Stimulated activated CD4-positive, alpha-beta T cell treated with anti-CD3 and anti-CD28 coated beads, Interleukin-1b, Interleukin-23, amount 100 ng/mL, for 24 hours (primary cell): ENCODE results near the gene TBATA.

Experiments
- DNase-seq, 4 experiments: peaks; one replicate each; pipeline ENCODE4 v3.0.0-alpha.2; 2020; ENCODE audit warnings: low read depth in 4 of 4, low spot score in 1 of 4

Gene TBATA

DNA sequence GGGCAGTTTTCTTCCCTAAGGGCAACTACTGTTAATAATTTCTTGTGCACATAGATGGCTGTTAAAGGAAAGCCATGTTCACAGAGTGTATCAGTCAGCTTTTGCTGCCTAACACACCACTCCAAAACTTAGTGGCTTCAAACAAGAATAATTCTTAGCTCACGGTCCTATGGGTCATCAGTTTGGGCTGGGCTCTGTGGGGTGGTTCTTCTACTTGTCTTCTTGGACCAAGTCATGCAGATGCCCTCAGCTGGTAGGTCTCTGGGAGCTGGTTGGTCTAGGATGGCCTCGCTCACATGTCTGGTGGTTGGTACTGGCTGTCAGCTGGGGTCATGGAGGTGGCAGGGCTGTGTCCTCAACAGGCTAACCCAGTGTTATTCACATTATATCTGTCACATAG lies 39.6 kb downstream of the TBATA start:
- no peak for DNase-seq

DNA sequence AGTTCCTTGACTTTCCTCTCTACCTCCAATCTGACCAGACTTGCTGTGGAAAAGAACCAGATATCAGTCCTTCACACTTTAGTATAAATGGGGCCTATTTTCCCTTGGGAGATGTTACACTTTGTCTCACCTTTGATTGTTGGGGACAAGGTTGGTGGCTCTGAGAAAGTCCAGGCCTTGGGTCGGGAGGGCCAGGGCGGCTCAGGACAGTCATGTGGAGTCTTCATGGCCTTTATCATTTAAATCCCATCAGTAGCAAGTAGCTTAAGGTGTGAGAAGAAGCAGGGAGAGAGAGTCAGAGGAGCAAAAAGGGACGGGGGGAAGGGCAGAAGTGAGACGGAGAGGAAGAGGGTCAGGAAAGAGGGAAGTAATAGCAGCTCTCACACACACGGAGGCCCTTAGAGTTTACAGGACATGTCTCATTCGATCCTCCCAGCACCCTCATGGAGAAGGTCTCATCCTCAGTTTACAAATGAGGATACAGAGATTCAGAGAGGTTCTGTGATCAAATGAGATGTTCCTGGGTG lies 40.5 kb downstream of the TBATA start:
- no peak for DNase-seq

DNA sequence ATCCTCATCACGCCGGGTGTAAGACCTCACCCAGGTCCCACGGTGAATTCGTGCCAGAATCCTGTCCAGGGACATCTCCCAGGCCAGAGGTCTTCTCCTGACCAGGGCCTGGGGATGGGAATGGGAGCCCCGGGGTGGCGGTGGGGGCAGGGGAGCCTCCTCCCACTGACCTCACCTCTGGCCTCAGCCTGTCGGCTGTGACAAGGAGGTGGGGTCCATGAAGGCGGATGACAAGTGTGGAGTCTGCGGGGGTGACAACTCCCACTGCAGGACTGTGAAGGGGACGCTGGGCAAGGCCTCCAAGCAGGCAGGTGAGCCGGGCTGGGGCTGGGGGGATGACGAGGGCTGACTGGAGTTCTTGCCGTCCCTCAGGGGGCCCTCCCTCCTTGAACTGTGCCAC lies 41.3 kb downstream of the TBATA start:
- DNase-seq: no peak

DNA sequence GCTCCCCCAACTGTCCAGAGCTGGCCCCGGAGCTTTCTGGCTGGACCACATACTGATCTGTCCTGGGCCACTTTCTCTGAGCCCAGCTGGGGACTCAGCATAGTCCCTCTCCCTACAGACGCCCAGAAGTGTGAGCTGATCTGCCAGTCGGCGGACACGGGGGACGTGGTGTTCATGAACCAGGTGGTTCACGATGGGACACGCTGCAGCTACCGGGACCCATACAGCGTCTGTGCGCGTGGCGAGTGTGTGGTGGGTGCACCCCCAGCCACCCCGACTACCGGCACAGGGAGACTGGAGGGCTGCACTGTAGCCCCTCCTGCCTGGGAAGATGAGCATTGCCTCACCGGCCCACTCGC lies 41.8 kb downstream of the TBATA start:
- DNase-seq: no peak

DNA sequence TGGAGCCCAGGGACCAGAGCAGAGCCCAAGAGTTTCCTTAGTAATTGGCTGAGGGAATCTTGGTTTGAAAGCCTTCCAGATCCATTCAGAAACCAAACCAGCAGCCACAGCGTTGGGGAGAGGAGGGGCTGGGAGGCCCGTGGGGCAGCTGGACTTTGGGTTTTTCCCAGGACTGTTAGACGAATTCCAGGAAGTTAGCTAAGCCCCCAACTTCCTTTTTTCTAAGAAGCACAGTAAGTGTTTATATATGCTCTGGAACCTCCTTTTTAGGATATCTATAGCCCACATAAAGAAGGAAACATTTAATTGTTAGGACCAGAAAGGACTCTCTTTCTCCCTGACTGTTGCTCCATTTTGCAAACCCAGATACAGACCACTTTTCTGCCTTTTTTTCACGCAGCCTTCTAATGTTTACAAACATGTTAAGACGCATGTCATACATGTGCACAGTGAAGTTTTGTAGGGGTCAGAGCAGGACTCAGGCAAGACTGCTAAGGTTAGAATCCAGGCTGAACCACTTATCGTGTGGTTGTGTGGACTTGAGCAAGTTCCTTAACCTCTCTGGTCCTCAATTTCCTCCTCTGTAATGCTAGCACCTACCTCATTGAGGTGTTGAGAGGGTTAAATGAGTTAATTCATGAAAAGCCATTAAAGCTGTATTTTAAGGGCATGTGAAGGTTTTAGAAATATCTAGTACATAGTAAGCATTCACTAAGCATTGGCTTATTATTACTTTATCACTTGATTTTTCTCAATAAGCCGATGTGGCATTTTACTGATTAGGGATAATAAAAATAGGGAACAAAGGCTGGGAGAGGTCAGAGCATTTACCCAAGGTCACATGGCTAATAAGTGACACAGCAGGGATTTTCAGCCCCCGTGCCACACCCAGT lies 42.4 kb downstream of the TBATA start:
- no peak for DNase-seq

DNA sequence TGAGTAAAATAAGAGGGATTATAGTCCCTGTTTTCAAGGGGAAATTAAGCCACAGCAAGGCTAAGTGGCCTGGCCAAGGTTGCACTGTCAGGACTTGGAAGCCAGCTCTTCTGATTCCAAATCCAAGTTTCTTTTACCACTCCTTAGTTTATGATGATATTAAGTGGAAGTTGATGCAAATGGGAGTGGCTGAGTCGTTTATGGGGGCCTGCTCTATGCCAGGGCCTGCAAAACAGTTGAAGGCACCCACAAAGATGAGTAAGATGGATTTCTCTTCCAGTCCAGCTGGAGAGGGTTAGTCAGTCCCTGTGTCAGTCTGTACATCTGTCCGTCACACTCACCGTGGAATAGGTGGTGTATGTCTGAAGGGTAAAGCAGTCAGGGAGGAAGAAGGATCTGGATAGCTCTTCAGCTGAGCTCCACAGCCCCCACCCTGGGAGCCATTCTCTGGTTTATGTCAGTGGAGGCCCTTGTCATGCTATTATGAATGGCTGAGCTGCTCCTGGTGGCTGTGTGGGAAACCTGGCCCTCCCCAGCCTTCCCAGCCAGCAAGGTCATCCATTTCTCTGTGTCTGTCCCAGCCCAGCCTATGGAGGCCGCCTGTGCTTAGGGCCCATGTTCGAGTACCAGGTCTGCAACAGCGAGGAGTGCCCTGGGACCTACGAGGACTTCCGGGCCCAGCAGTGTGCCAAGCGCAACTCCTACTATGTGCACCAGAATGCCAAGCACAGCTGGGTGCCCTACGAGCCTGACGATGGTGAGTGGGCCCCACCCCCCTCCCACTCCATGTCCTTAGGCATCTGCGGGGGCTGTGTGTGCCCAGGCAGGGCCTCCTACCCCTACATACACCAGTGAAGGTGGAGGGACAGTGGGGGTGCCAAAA lies 44.5 kb downstream of the TBATA start:
- DNase-seq: no peak

DNA sequence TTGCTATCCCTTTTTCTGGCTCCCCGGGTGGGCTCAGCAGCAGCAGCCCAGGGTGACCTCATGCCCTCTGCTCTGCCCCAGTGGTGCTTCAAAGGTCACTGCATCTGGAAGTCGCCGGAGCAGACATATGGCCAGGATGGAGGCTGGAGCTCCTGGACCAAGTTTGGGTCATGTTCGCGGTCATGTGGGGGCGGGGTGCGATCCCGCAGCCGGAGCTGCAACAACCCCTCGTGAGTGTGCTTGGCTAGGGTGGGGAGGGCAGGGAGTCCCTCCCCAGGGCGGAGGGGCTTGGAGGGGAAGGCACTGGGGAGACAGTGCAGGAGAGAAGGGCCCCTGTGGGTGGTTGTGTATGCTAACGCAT lies 46.4 kb downstream of the TBATA start:
- DNase-seq: no peak

DNA sequence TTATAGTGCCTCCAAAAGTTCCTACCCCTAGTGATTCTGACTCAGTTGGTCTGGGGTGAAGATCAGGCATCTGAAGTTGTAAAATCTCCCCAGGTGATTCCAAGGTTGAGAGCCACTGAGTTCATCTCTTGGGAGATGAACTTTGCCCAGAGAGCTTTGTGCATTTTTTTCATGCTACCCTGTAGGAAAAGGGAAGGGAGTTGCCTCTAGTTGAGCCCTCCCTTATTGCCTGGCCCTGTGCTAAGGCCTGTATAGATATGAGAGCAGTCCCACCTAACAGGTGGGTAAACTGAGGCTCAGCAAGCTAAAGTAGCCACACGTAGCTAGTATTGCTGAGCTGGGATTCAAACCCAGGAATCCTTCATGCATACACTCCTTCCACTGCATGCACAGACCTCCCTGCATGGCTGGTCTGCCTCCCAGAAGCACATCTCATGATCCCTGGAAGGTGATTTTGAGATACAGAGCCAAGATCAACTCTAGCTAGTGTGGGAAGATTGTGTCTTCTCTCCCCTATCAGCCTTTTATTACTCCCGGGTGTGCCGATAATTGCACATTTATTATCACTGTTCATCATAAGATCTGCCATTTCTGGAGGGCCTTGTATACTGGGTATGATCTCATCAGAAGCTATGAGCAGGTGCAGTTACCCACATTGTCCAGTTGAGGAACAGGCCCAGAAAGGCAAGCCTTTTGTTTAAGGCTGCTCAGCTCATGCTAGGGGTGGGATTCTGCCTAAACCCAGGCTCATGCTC lies 47.0 kb downstream of the TBATA start:
- DNase-seq: no peak

DNA sequence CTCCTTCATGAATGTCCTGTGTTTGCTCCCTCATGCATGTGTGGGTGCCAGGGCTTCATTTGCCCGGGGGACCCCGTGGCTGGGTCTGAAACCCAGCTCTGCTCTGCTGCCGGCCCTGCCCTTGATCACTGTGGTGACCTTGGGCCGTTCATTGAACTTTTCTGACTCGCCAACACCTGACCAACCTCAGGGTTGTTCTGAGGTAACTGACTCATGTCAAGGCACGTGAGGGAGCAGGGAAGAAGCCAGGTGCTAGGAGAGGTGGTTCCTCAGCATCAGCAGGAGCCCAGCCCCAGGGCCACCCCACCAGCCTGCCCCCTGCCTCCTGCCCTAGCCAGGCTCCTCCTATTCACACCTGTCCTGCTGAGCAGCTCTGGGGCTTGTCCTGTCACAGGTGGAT lies 47.9 kb downstream of the TBATA start:
- DNase-seq: no peak

DNA sequence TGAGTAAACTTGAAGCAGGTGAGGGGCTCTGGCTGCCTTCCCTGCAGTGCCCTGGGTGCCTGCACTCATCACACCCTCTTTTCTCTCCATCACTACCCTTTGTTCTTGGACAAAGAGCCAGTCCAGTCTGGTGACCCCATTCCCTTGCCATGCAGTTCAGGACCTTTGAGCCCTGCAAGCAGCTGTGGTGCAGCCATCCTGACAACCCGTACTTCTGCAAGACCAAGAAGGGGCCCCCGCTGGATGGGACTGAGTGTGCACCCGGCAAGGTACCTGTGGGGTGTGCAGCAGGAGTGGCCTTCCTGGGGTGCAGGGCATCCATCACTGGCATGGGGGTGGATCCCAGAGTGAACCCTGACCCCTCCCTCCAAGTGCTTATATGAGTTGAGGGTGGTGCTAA lies 48.7 kb downstream of the TBATA start:
- DNase-seq: no peak

DNA sequence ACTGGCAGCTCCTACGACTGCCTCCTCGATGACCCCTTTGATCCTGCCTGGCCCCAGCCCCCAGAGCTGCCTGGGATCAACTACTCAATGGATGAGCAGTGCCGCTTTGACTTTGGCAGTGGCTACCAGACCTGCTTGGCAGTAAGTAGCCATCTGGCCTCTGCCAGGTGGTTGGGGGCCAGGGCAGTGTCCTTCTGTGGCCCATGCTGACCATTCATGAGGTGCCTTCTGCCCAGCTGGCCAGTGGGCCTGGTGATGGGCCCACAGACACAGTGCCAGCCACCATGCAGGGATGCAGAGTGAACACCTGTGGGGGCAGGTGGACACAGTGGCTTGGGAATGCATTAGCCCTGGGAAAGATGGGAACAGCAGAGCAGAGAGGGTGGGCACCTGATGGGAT lies 50.0 kb downstream of the TBATA start:
- no peak for DNase-seq

DNA sequence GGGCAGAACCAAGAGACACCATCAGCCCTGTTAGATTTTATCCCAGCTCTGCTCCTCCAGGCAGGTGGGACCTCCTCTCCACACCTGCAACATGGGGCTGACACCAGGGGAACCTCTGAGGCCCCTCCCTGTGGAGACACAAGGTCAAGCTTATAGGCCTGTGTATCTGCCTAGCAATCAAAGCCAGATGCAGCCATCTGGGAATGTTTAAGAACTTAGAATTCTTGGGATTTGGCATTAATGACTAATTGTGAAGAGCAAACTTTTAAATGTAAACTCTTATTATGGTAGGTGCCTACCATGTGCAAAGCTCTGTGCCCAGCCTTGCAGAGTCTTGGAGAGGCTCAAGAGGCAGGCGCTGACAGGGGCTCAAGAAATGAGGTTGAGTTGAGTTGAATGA lies 52.1 kb downstream of the TBATA start:
- DNase-seq: no peak

DNA sequence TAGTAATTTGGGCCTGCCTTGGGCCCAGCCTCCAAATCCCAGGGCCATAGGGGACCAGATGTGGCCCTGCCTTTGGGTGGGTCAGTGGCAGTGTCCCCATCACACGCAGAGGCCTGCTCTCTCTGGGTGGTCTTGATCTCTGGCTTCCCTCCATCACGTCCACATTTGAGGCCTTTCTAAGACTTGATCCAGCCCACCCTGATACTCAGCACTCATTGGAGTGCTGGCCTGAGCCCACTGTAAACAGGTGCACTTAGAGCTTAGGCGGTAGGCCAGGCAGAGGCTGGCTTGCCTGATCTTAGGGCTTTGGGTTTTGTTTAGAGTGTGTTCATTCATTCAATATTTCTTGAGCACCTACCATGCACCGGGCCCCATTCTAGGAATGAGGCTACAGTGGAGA lies 52.6 kb downstream of the TBATA start:
- no peak for DNase-seq

DNA sequence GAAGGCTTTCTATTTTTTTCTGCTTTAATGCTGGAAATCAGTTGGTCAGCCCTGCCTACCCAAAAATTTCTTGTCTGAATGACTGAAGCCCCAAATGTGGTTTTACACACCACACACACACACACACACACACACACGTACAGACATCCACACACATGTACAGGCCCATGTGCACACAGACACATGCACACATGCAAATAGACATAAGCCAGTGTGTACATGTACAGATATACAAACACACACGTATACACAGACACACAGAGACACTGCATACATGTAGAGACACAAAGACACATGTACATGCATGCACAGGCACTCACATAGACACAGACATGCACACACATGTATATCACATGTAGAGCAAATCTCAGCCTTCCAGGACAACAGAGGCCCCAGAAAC lies 54.2 kb downstream of the TBATA start:
- no peak for DNase-seq

DNA sequence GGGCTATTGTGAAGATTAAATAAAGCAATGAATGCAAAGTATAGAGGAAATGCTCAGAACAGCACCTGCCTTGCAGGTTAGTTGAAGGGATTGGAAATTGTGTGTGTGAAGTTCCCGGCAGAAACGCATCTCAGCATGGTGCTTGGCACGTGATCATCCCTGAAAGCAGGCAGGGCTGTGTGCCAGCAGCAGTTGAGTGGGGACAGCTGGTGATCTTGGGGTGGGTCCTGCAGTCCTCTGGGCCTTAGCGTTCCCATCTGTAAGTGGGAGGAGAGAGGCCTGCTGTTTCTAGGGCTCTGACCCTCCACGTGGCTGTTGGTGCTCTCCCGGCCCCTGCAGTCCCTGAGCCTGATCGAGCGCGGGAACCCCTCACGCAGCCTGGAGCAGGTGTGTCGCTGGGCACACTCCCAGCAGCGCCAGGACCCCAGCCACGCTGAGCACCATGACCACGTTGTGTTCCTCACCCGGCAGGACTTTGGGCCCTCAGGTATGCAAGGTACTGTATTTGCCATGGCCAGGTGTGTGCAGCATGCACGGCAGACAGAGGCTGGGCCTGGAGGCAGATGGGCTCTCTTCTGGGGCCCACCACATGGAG lies 55.3 kb downstream of the TBATA start:
- DNase-seq: no peak

DNA sequence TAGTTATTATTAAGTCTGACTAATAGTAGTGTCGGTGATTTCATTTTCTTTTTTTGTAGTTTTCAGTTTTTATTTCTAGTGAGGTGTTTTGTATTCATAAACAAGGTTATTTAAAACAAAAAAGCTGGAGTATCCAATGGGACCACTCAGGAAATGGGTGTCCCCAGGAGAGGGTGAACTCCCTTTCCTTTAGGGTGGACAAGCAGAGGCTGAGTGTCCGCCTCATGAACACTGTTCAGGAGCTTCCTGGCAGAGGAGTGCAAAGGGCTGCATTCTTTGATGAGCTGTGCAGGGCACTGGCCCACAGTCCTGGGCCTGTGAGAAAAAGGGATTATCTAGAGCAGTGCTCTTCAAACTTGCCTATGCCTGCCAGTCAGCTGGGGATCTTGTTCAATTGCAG lies 56.8 kb downstream of the TBATA start:
- no peak for DNase-seq

DNA sequence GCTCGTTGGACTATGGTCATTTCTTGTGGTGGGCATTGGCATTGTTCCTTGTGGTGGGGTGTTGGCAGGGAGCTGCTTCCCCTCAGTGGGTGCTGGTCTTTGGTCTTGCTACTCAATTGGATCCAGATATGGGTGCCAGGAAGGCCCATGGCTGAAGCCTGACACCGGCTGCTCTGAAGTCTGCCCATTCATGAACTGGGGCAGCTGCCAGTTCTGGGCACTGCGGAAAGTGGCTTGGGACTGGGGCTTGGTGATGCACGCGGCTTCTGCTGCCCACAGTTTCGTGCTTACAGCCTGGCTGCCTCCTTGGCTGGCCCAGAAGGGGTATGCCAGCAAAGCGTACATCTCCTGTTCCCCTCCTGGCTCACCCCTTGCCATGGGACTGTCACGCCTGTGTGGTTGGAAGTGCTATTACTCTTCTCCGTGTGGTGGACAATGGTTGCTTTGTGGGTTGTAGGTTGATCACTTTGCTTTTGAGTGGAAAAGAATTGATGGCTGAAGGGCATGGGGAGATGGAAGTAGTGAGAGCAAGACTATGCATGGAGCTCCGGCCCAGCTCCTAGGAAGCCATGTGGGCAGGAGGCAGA lies 58.2 kb downstream of the TBATA start:
- no peak for DNase-seq

DNA sequence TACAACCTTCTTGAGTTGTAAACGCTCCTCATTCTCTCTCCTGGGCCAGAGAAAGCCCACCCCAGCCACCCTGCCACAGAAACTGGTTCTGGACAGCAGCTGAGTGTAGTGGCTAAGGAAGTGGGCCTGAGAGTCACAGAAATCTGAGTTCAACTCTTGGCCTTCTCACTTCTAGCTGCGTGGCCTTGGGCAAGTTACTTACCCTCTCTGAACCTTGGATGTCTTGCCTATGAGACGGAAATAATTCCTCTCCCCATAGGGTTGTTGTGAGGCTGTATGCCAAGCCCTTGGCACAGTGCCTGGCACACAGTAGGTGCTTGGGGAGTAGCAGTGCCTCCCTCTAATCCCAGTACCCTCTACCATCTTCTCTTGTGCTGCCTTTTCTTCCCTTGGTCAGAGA lies 61.4 kb downstream of the TBATA start:
- DNase-seq: no peak

DNA sequence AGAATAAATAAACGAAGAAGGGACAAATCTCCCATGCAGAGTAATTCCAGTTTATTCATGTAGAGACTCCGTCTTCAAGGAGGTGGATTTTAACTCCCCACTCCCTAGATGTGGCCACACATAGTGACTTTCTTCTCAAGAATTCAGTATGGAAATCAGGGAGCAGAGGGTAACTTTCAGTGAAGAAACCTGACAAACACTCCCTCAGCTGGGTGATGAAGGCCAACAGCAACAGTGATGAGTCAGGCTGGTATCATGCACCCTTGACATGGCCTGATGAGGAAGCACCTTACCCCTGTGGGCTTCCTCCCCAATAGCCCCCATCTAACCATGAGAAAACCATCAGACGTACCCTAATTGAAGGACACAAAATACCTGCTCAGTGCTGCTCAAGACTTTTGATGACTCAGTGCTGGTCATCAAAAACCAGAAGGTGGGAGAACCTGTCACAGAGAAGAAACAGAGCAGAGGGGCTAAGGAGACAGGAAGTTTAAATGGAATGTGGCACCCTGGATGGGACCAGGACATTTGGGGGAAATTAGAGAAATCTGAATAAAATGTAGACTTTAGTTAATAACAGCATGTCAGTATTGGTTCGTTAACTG lies 62.3 kb downstream of the TBATA start:
- DNase-seq: no peak
